GM19455 (cell line): ENCODE measurements around the gene TST.

ENCODE experiments used
- ATAC-seq: cut with Tn5 transposase; IDR thresholded peaks from one replicate; pipeline ENCODE4 v1.9.1; 2021; ENCODE audit not compliant: unreplicated experiment

TST gene

GRCh38 chr22:37054056-37054395 is 34.8 kb upstream of the TST start:
- ATAC-seq: no peak

GRCh38 chr22:37053310-37054055 is 34.2 kb upstream of the TST start:
- ATAC-seq: no peak

- no peak for ATAC-seq
These were observed 33.4 kb upstream of the TST start for GRCh38 chr22:37052386-37053309.

GRCh38 chr22:37051391-37052385 is 32.4 kb upstream of the TST start, which contains the start of gene KCTD17:
KCTD17 (plus strand) TSS chr22:37051742; CDS start chr22:37051761, 19 bp downstream.
- ATAC-seq: peak; percentile 79

- no peak for ATAC-seq
These were observed 31.7 kb upstream of the TST start for GRCh38 chr22:37050913-37051312.

- no peak for ATAC-seq
These were observed 30.0 kb upstream of the TST start for GRCh38 chr22:37049224-37049623.

- ATAC-seq: no peak
These were observed 28.9 kb upstream of the TST start for GRCh38 chr22:37048133-37048532.

GRCh38 chr22:37047006-37047405 is 27.8 kb upstream of the TST start:
- no peak for ATAC-seq

- no peak for ATAC-seq
These were observed 27.3 kb upstream of the TST start for GRCh38 chr22:37046589-37046988.

- no peak for ATAC-seq
These were observed 26.7 kb upstream of the TST start for GRCh38 chr22:37045958-37046357.

- no peak for ATAC-seq
These were observed 25.7 kb upstream of the TST start for GRCh38 chr22:37044634-37045625.

- no peak for ATAC-seq
These were observed 24.7 kb upstream of the TST start for GRCh38 chr22:37043828-37044538.

GRCh38 chr22:37043209-37043827 is 24.1 kb upstream of the TST start:
- no peak for ATAC-seq

GRCh38 chr22:37039466-37039865 is 20.2 kb upstream of the TST start:
- ATAC-seq: no peak

GRCh38 chr22:37037669-37038068 is 18.4 kb upstream of the TST start:
- ATAC-seq: no peak

- ATAC-seq: no peak
These were observed 17.6 kb upstream of the TST start for GRCh38 chr22:37036655-37037377.

GRCh38 chr22:37033605-37034430 is 14.6 kb upstream of the TST start:
- ATAC-seq: no peak
